ENCODE results near the gene CSF1R.

Gene CSF1R

DNA sequence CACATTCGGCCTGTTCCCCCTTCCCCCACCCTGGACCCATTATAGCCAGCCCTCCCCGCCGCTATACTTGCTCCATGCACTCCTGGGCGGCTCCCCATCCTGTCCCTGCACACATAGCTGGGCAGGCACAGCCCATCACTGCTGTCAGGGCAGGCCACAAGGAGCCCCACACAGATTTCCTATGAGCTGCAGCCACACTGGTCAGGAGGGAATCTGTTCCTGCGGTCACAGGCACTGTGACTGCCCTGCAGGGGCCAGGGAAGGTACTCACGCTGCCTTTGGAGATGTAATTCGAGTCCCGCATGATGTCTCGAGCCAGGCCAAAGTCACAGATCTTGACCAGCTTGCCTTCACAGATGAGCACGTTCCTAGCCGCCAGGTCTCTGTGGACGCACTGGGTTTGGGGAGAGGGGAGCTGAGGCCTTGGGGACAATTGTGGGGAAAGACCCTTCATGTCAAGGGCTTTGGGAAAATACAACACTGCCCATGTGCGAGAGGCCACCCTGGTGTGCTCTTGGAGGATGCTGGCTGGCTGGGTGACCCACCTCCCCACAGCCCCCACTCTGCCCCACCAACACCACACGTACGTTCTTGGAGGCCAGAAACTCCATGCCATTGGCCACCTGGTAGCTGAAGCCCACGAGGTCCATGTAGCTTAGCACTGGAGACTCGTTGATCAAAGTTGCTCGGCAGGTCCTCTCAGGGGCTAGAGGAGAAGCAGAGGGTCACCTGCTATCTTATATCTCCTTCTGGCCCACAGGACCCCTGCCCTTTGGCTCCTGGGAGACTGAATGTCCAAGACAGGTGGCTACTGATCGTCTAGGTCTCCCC is 34.5 kb upstream of the CSF1R start:
- DNase-seq (ENCODE audit: low spot score), result no peak

- no peak for DNase-seq (ENCODE audit: low spot score)
Measured at GRCh38 chr5:150120062-150120441, 33.7 kb upstream of the CSF1R start.

- DNase-seq (ENCODE audit: low spot score), result no peak
Measured at GRCh38 chr5:150119421-150120061, 33.2 kb upstream of the CSF1R start.

DNA sequence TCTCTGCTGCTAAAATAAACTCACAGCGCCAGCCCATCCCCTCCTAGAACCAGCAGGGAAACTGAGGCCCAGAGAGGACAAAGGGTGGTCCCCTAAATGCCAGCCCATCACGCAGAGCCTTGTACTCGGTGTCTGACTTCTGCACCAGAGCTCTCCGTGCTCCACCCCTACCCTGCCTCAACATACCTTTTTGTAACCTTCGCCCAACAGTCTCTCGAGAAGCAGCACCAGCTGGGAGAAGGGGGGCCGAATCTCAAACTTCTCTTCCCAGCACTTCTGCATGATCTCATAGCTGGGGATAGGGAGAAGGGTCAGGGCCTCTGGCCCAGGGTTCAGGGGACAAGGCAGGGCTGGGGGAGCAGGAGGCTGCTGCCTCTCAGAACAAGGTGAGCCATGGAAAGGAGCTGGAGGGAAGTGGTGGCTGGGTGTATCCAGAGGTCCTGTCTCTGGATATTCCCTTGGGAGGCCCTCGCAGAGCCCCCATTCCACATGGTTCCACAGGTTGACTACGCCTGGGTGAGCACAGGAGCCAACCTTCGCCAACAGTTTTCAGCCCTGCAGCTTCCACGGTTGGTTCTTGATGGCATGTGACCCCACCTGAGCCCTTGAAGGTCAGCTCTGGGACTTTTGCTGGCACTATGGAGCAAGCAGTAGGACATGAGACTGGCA is 32.3 kb upstream of the CSF1R start:
- no peak for DNase-seq (ENCODE audit: low spot score)

- no peak for DNase-seq (ENCODE audit: low spot score)
Measured at GRCh38 chr5:150117945-150118560, 31.7 kb upstream of the CSF1R start.

GRCh38 chr5:150116667-150117400 is 30.5 kb upstream of the CSF1R start:
- DNase-seq (ENCODE audit: low spot score), result no peak

- no peak for DNase-seq (ENCODE audit: low spot score)
Measured at GRCh38 chr5:150114773-150115408, 28.5 kb upstream of the CSF1R start.

DNA sequence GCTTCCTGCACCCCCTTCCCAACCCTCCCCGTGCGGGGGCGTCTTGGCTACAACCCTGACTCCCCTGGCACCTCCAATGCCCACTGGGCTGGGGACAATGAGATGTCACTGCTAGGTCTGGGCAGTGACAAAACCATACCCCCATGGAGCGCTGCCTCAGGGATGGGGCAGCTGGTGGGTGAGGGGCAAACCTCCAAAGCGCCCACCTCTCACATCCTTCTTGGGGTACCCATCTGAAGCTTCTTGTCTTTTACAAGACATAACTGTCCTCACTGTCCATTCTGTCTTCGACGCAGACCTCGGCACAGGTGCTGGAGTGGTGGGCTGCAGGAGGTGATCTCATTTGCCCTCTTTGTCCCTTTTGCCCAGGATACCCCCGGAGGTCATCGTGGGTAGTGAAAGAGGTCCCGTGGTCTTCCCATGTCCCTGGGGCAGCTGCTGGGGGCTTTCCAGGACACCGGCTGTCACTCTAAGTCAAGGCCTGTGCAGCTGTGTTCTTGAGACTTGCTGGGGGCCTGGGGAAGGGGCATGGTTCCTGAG is 27.8 kb upstream of the CSF1R start:
- DNase-seq (ENCODE audit: low spot score), result no peak

GRCh38 chr5:150113047-150113744 is 26.8 kb upstream of the CSF1R start:
- no peak for DNase-seq (ENCODE audit: low spot score)

DNA sequence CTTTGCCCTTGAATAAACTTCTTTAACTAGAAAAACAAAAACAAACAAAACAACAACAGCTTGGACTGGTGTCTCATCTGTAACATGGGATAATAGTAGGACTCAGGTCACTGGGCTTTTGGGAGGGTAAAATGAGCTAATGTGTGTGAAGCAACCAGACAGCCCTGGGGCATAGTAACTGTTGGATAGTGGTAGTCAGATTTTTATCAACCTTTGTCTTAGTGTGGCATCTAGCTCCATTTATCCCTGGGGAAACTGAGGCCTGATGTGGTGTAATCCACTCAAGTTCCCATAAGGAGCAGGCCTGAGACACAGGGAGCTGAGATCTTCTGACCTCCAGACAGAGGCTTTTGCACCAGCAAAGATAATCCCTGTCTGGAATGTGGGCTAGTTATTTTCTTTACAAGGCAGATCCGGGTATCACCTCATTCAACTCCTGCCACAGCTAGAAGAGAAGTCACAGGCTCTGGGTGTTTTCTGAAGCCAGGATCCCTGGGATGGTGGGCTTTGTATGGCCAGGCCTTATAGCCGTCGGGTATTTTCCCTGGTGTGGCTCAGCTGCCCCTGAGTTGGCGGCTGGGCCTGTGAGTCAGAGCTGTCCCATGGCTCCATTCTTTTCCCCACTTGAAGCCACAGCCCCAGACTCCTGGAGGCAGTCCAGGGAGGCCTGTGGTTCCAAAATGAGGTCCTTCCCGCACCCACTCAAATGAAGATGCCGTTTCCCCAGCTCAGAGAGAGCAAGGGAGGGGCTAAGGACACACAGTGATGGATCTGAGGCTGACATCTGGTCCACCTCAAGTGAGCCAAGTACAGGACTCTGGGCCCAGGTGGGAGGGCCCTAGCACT is 26.1 kb upstream of the CSF1R start:
- DNase-seq (ENCODE audit: low spot score), result no peak

GRCh38 chr5:150111122-150111521 is 24.8 kb upstream of the CSF1R start:
- DNase-seq (ENCODE audit: low spot score), result no peak

GRCh38 chr5:150109921-150110320 is 23.6 kb upstream of the CSF1R start:
- DNase-seq (ENCODE audit: low spot score), result no peak

DNA sequence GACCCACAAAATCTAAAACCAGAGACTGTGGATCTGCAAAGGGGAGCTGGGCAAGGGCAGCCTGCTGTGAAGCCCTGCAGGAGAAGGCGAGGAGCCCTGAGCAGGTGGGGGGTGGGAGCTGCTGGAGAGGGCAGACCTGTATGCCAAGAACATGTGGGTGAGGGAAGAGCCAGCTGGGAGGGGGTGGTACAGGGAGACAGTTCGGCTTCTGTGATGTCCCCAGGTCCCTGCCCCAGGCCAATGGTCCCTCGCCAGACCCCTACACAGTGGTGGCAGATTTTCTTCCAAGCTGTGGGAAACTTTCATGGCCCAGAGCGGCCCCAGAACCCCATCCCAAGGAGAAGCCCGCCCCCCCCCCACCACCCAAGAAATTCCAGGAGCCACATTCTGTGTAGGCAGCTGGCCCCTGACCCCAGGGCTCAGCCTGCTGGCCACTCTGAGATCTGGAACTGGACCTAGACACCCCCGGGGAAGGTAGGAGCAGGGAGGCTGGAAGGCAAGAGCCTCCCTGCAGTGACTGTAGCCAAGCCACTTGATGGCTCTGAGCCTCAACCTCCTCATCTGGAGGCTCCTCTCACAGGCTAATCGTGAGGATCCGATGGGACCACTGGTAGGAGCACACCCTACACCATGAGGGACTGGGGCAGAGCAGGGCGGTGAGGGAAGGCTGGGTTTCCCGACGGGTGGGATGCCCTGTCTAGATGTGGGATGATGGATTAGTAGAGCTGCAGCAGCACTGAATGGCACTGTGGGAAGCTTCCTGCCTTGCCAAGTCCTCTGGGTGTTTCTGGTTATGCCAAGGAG is 22.6 kb upstream of the CSF1R start:
- DNase-seq (ENCODE audit: low spot score), result no peak

DNA sequence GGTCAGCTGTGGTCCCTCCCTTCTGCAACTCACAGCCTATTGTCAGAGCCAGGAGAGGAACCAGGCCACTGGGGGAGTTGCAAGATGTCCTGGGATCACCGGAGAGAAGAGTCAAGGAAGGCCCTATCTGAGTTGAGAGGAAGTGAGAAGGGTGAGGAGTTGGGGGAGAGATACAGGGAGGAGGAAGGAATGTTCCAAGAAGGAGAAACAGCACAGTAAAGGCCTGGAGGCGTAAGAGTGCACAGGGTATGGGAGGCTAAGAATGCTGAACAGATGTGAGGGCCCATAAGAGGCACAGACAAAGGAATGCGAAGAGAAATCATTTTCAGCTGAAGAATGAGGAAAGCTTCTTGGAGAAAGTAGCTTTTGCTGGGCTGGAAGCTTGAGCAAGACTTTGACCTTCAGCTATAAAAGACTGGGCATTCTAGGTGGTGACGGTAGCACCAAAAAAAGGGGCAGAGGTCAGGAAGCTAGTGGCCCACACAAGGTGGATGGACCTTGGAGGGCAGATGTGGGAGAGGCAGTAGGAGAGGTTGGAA is 21.6 kb upstream of the CSF1R start:
- no peak for DNase-seq (ENCODE audit: low spot score)

DNA sequence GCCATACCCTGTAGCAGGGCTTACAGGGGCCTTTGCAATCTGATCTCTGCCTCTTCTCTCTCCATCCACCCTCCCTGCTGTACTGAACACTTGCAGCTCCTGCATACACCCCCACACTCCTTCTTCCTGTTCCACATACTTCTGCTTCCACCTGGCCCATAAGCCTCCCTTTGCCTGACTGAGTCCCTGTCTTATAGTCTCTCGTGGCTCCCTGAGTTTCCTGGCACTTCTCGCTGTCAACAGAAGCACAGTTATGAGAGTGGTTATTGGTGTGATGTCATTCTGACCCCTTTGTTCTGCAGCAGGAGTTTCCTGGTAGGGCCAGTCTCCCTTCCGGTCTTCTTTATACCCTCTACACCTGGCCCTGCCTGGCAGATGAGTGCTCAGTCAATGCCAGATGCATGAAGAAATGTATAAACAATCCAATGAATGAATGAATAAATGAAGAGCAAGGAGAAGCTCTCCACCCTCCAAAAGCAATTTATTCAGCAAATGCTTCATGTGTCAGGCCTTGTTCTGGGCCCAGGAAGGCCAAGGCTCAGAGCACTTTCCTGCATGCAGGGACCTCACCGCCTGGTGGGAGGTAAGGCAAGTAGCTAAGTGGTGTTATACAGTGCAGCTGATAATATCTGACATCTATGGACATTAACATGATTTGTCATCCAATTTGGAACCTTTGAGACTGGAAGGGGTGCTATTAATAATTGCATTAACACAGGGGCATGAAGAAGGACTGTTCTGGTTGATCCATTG is 20.5 kb upstream of the CSF1R start:
- no peak for DNase-seq (ENCODE audit: low spot score)

DNA sequence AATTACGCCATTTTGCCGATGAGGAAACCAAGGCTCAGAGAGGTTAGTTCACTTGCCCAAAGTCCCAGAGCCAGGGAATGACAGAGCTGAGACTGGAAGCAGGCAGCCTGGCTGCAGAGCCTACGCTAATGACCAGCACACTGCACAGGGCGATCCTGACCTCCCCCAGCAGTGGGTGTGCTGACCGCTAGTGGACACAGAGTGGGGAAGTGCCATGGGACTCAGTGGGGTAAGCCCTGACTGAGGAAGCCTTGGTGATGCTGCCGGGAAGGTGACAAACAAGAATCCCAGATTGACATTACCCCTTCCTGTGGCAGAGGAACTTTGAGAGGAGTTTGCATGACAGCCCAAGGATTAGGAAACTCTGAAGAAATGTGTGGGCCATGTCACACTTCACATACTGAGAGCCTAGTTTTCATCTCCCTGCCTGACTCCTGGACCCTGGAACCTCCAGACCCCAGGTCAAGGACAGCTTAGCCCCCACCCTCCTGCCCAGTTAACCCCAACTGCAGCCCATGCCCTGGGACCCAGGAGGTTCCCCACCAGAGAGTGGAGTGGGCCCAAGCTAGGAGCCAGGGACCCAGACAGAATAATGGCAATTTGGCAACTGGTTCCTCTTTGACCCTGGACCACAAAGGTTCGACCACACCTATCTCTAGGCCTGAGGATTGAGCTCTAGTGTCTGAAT is 19.7 kb upstream of the CSF1R start:
- no peak for DNase-seq (ENCODE audit: low spot score)

GRCh38 chr5:150104550-150104870 is 18.2 kb upstream of the CSF1R start:
- DNase-seq (ENCODE audit: low spot score), result no peak

Data from hematopoietic multipotent progenitor cell treated with erythropoietin and hydrocortisone succinate and interleukin-3 and kit ligand, for 15 days (in vitro differentiated cells).